SH-SY5Y (cell line): ENCODE measurements around the gene IMMP2L.

Experiments used
- GATA2 ChIP-seq: IDR thresholded peaks from 2 replicates; pipeline ENCODE4 v1.6.1; 2011; ENCODE audit warnings: mild to moderate bottlenecking, low read depth, low read length
- GATA3 ChIP-seq: IDR thresholded peaks from 2 replicates; pipeline ENCODE4 v1.6.1; 2011; ENCODE audit warnings: low read depth, mild to moderate bottlenecking, low read length, moderate library complexity

GRCh38 chr7:111029141-111029572, 533.1 kb downstream of the IMMP2L start:
- TF ChIP-seq GATA2 (no peak), GATA3 (no peak)
